ENCODE measurements around the gene SPRR2E.

DNA sequence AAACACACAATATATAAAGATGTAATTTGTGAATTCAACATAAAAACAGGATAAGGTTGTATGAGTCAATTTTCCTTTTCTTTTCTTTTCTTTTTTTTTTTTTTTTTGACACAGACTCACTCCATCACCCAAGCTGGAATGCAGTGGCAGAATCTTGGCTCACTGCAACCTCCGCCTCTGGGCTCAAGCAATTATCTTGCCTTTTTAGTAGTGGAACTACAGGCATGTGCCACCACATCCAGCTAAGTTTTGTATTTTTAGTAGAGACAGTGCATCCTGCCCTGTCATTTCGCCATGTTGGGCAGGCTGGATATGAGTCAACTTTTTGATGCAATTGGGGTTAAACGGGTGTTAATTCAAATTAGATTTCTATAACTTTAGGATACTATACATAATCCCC lies 12.6 kb downstream of the SPRR2E start:
- TF ChIP-seq POLR2AphosphoS5 (IDR thresholded peaks at IDR 0.05; ENCODE audit: low read depth, low read length): no peak
- no peak for TF ChIP-seq TAF1 (IDR thresholded peaks at IDR 0.05; ENCODE audit: borderline replicate concordance, insufficient read depth, low read length)
- TF ChIP-seq, protein P1, sequence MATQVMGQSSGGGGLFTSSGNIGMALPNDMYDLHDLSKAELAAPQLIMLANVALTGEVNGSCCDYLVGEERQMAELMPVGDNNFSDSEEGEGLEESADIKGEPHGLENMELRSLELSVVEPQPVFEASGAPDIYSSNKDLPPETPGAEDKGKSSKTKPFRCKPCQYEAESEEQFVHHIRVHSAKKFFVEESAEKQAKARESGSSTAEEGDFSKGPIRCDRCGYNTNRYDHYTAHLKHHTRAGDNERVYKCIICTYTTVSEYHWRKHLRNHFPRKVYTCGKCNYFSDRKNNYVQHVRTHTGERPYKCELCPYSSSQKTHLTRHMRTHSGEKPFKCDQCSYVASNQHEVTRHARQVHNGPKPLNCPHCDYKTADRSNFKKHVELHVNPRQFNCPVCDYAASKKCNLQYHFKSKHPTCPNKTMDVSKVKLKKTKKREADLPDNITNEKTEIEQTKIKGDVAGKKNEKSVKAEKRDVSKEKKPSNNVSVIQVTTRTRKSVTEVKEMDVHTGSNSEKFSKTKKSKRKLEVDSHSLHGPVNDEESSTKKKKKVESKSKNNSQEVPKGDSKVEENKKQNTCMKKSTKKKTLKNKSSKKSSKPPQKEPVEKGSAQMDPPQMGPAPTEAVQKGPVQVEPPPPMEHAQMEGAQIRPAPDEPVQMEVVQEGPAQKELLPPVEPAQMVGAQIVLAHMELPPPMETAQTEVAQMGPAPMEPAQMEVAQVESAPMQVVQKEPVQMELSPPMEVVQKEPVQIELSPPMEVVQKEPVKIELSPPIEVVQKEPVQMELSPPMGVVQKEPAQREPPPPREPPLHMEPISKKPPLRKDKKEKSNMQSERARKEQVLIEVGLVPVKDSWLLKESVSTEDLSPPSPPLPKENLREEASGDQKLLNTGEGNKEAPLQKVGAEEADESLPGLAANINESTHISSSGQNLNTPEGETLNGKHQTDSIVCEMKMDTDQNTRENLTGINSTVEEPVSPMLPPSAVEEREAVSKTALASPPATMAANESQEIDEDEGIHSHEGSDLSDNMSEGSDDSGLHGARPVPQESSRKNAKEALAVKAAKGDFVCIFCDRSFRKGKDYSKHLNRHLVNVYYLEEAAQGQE (IDR thresholded peaks at IDR 0.05; ENCODE audit: insufficient read depth in 1 of 2, low read depth in 2 of 2, low read length in 2 of 2): no peak
- no peak for TF ChIP-seq FOXP2 (optimal IDR thresholded peaks at IDR 0.05; ENCODE audit: borderline replicate concordance, extremely low read depth, extremely low read length, insufficient read depth)
- no peak for TF ChIP-seq SIN3A (IDR thresholded peaks at IDR 0.05; ENCODE audit: borderline replicate concordance, insufficient read depth, low read length)
